Dendritic cell treated with granulocyte-macrophage colony-stimulating factor and Interleukin-4, amounts not matched to agents 40 ng/mL and 50 ng/mL, for 4 days (primary cell): ENCODE results near the gene SMKR1.

Experiments used
- H3K27ac Mint-ChIP-seq: one replicate; pipeline ENCODE4 v1.8.0; 2022; ENCODE audit warnings: mild to moderate bottlenecking, mixed read lengths
- H3K27me3 Mint-ChIP-seq: one replicate; pipeline ENCODE4 v1.8.0; 2022; ENCODE audit warnings: mild to moderate bottlenecking, mixed read lengths
- H3K36me3 Mint-ChIP-seq: one replicate; pipeline ENCODE4 v1.8.0; 2022; ENCODE audit warnings: low read depth, mixed read lengths
- H3K4me1 Mint-ChIP-seq: one replicate; pipeline ENCODE4 v1.8.0; 2022; ENCODE audit warnings: low read depth, mixed read lengths
- H3K4me3 Mint-ChIP-seq: one replicate; pipeline ENCODE4 v1.8.0; 2022; ENCODE audit warnings: mild to moderate bottlenecking, moderate library complexity, mixed read lengths
- H3K9me3 Mint-ChIP-seq: one replicate; pipeline ENCODE4 v1.8.0; 2022; ENCODE audit warnings: mixed read lengths
- intact Hi-C: fragments of 100-400 bp; cut with micrococcal nuclease; formaldehyde crosslinking; loops from one replicate; pipeline ENCODE4 v1.15.0; 2022

Gene SMKR1

GRCh38 chr7:129556607-129557133 is 54.3 kb downstream of the SMKR1 start:
- intact Hi-C loops: no loop called here
- Mint-ChIP-seq H3K4me3 (no peak overlapping the region), H3K27ac (no peak overlapping the region), H3K9me3 (no peaks in the 10 kb centered on the region), H3K4me1 (peaks cover 13% of the 10 kb centered on the region), H3K27me3 (peaks cover 32% of the 10 kb centered on the region), H3K36me3 (no peaks in the 10 kb centered on the region)

GRCh38 chr7:129557686-129558481 is 55.6 kb downstream of the SMKR1 start:
- Mint-ChIP-seq H3K4me1 (peaks cover 26% of the 10 kb centered on the region), H3K27me3 (peaks cover 29% of the 10 kb centered on the region), H3K36me3 (no peaks in the 10 kb centered on the region), H3K9me3 (no peaks in the 10 kb centered on the region), H3K27ac (no peak overlapping the region), H3K4me3 (no peak overlapping the region)
- intact Hi-C loops: no loop called here

GRCh38 chr7:129559564-129559963 is 57.2 kb downstream of the SMKR1 start:
- Mint-ChIP-seq H3K9me3 (no peaks in the 10 kb centered on the region), H3K4me1 (peaks cover 21% of the 10 kb centered on the region), H3K36me3 (no peaks in the 10 kb centered on the region), H3K27me3 (peaks cover 24% of the 10 kb centered on the region), H3K4me3 (no peak overlapping the region), H3K27ac (no peak overlapping the region)
- intact Hi-C loops: no loop called here

DNA sequence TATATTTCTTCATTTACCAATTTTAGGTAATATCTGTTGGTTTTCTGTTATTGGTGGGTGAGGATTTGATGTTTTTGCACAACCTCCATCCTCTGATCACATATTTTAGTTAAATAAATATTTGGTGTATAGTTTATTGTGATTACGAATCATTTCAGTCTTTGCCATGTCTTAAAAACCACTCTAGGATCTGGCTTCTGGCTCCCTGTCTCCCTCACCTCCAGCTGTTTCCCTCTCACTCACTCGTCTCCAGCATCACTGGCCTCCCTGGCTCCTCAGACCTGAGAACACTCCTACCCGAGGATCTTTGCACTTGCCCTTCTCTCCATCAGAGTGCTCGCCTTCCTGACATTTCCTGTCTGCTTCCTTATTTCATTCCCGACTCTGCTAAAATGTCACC is 58.5 kb downstream of the SMKR1 start:
- H3K4me3 Mint-ChIP-seq: no peak overlapping the region
- H3K27me3 Mint-ChIP-seq: peaks cover 27% of the 10 kb centered on the region
- intact Hi-C loops: no loop called here
- H3K9me3 Mint-ChIP-seq: no peaks in the 10 kb centered on the region
- no peak overlapping the region for H3K27ac Mint-ChIP-seq
- no peaks in the 10 kb centered on the region for H3K36me3 Mint-ChIP-seq
- peaks cover 21% of the 10 kb centered on the region for H3K4me1 Mint-ChIP-seq

GRCh38 chr7:129561677-129562359 is 59.5 kb downstream of the SMKR1 start:
- no peak overlapping the region for H3K27ac Mint-ChIP-seq
- peaks cover 30% of the 10 kb centered on the region for H3K4me1 Mint-ChIP-seq
- intact Hi-C loops: no loop called here
- no peaks in the 10 kb centered on the region for H3K9me3 Mint-ChIP-seq
- H3K36me3 Mint-ChIP-seq: no peaks in the 10 kb centered on the region
- H3K27me3 Mint-ChIP-seq: peaks cover 19% of the 10 kb centered on the region
- no peak overlapping the region for H3K4me3 Mint-ChIP-seq
